Peyer's patch (tissue), 4 donors: ENCODE data around the gene ECHDC3. TPM values are rescaled to one million over a fixed set of nuclear protein-coding genes. Genes with fewer than 3 reads are reported as not detected.

Source experiments
- DNase-seq, 3 donors: peaks; one replicate each; pipeline ENCODE4 v3.0.0-alpha.2; 2017 to 2019
- H3K27ac ChIP-seq, 4 donors: fragments of 200-600 bp; sonication (generic); one replicate each; pipeline ENCODE4 v1.5.1; 2016 to 2019
- H3K27me3 ChIP-seq, 2 donors: fragments of 200-600 bp; sonication (generic); one replicate each; pipeline ENCODE4 v1.5.1; 2019
- H3K36me3 ChIP-seq, 3 donors: fragments of 200-600 bp; sonication (generic); one replicate each; pipeline ENCODE4 v1.5.1; 2016 to 2019
- H3K4me1 ChIP-seq, 4 donors: fragments of 200-600 bp; sonication (generic); one replicate each; pipeline ENCODE4 v1.5.1; 2016 to 2019
- H3K4me3 ChIP-seq, 4 donors: fragments of 200-600 bp; sonication (generic); 1 replicate in 3 of 4; 2 replicates in 1 of 4; pipeline ENCODE4 v1.5.1; 2016 to 2019; ENCODE audit warnings: mild to moderate bottlenecking in 1 of 4
- H3K9me3 ChIP-seq, 4 donors: fragments of 200-600 bp; sonication (generic); one replicate each; pipeline ENCODE4 v1.5.1; 2016 to 2019; ENCODE audit warnings: mild to moderate bottlenecking in 1 of 4
- POLR2A ChIP-seq, 2 donors: fragments of 450-650 bp; IDR thresholded peaks; one replicate each; pipeline ENCODE4 v1.5.1; 2017; ENCODE audit warnings: antibody characterized with exemption in 2 of 2, mild to moderate bottlenecking in 2 of 2, moderate library complexity in 2 of 2
- total RNA-seq, 4 donors: library from RNA; depleted of rRNA; stranded (reverse); fragments of >200 nt; gene quantifications; one replicate each; pipeline ENCODE4 v1.1.0, GENCODE V29; 2016
- TF ChIP-seq, protein P1 (sequence below), 6 experiments: fragments of 450-650 bp in 4 of 6; fragments of 200-600 bp in 2 of 6; sonication (generic) in 1 of 6; IDR thresholded peaks; one replicate each; pipeline ENCODE4 v1.5.1; 2017 to 2019; ENCODE audit warnings: antibody characterized with exemption in 6 of 6, mild to moderate bottlenecking in 3 of 6, moderate library complexity in 1 of 6

Gene ECHDC3
- total RNA-seq, 4 donors from 2014 or later = 2.0 to 16.5 (median 6.1) TPM

DNA sequence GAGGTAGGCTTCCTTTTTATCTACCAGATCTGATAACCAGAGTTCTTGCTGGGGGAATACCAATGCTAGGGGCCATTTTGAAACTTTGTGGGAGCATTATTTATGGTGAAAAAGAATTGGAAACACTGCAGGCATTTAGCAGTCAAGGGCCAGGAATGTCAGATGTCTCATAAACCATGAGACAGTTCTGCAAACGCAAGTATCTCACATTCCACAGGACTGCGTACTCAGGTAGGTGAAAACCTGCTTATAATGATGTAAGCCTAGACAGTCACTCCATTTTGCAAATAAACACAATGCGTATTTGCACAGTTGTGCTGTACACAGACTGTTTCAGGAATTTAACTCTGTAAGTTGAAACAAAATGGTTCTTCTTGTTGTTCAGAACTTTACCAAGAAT lies 33.9 kb downstream of the ECHDC3 start:
- Histone ChIP-seq H3K36me3 (no peaks in the 10 kb centered on the region), H3K9me3 (no peaks in the 10 kb centered on the region), H3K27me3 (no peaks in the 10 kb centered on the region), H3K4me3 (no peak overlapping the region), H3K4me1 (no peaks in the 10 kb centered on the region), H3K27ac (no peak overlapping the region)
- TF ChIP-seq POLR2A (IDR thresholded peaks at IDR 0.05) = no peak
- TF ChIP-seq, protein P1, sequence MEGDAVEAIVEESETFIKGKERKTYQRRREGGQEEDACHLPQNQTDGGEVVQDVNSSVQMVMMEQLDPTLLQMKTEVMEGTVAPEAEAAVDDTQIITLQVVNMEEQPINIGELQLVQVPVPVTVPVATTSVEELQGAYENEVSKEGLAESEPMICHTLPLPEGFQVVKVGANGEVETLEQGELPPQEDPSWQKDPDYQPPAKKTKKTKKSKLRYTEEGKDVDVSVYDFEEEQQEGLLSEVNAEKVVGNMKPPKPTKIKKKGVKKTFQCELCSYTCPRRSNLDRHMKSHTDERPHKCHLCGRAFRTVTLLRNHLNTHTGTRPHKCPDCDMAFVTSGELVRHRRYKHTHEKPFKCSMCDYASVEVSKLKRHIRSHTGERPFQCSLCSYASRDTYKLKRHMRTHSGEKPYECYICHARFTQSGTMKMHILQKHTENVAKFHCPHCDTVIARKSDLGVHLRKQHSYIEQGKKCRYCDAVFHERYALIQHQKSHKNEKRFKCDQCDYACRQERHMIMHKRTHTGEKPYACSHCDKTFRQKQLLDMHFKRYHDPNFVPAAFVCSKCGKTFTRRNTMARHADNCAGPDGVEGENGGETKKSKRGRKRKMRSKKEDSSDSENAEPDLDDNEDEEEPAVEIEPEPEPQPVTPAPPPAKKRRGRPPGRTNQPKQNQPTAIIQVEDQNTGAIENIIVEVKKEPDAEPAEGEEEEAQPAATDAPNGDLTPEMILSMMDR (IDR thresholded peaks at IDR 0.05) = no peak
- DNase-seq = no peak

DNA sequence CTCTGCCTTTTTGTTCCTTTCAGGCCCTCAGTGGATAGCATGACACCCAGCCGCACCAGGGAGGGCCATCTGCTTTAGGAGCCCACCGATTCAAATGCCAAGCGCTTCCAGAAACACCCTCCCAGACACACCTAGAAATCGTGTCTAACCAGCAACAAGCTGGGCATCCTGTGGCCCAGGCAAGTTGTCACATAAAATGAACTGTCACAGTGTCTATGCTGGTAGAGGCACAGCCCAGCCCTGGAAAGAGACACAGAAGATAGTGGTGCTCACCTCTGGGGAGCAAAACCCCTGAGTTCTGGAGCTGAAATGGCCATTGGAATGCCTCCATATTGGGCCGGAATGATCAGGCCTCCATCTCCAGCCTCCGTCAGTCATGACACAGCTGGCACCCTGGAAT lies 38.9 kb downstream of the ECHDC3 start:
- Histone ChIP-seq H3K27ac (no peak overlapping the region), H3K27me3 (no peaks in the 10 kb centered on the region), H3K4me1 (no peaks in the 10 kb centered on the region), H3K4me3 (no peak overlapping the region), H3K9me3 (no peaks in the 10 kb centered on the region), H3K36me3 (no peaks in the 10 kb centered on the region)
- no peak for DNase-seq
- TF ChIP-seq, protein P1 (IDR thresholded peaks at IDR 0.05) = no peak
- no peak for TF ChIP-seq POLR2A (IDR thresholded peaks at IDR 0.05)

DNA sequence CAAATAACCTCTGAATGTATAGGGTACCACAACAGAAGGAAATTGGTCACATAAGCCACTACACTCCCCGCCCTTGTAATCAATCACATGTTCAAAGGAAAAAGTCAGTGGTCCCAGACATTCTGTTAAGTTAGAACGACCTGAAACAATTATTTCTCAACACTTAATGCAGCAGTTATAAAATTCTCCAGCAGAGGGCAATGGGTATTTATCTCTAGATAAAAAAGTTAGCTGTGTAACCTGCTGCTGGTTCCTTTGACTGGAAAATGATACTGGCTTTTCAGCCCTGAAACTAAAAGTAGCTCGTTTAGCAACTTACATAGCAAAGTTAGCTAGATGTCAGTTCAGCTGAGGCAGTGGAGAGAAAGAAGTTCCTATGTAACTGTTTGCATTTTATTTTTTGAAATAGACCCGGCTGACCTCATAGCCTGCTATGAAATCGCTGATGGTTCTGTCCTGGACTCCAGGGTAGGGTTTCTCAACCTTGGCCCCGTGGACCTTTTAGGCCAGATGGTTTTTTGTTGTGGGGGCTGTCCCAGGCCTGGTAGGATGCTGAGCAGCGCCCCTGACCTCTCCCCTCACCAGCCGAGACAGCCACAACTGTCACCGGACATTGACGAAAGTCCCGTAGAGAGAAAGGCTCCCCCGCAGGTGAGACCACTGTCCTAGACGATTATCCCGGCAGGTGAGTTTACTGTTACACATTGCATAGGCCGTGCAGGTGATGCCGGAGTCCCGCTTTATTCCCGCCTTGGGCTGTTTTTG lies 40.8 kb downstream of the ECHDC3 start:
- no peaks in the 10 kb centered on the region for H3K27me3 ChIP-seq
- H3K9me3 ChIP-seq = no peaks in the 10 kb centered on the region
- H3K27ac ChIP-seq = no peak overlapping the region
- no peak for DNase-seq
- H3K4me3 ChIP-seq = no peak overlapping the region
- no peaks in the 10 kb centered on the region for H3K4me1 ChIP-seq
- TF ChIP-seq POLR2A (IDR thresholded peaks at IDR 0.05) = no peak
- TF ChIP-seq, protein P1 (IDR thresholded peaks at IDR 0.05) = peak; percentile 55 to 74 (median 68)
- H3K36me3 ChIP-seq = no peaks in the 10 kb centered on the region

DNA sequence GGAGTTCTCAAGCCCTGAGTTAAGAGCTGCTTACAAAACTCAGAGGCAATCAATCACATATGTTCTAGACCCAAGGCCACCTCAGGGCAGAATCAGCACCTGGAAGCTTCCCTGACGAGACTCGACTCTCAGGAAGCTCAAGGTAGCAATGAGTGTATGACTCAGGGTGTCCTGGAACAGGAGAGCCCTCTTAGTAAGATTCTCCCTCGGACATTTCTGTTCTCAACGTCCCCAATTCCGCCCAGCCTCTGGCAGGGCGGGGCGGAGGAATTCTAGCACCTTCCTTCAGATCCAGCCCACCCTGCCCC lies 41.3 kb downstream of the ECHDC3 start:
- Histone ChIP-seq H3K36me3 (no peaks in the 10 kb centered on the region), H3K27me3 (no peaks in the 10 kb centered on the region), H3K4me3 (no peak overlapping the region), H3K27ac (no peak overlapping the region), H3K9me3 (no peaks in the 10 kb centered on the region), H3K4me1 (no peaks in the 10 kb centered on the region)
- TF ChIP-seq, protein P1 (IDR thresholded peaks at IDR 0.05) = no peak
- TF ChIP-seq POLR2A (IDR thresholded peaks at IDR 0.05) = no peak
- DNase-seq = no peak

DNA sequence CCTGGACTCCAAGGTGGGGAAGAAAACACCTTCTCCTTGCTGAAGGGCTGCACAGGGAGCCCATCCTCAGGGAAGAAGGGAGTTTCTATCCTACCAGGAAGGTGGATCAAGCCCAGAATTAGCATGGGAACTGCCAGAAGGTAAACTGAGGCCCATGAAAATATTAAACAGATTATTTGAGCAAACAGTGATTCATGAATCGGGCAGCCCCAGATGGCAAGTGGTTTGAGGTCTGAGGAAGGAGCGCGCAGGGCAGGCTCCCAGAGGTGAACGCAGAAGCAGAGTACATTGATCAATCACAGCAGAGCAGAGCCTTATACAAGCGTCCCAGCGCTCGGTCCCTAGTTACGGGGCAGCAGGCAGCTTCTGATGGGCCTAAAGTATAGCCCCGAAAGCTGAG lies 45.2 kb downstream of the ECHDC3 start:
- Histone ChIP-seq H3K9me3 (no peaks in the 10 kb centered on the region), H3K27me3 (no peaks in the 10 kb centered on the region), H3K4me1 (no peaks in the 10 kb centered on the region), H3K4me3 (no peak overlapping the region), H3K36me3 (no peaks in the 10 kb centered on the region), H3K27ac (no peak overlapping the region)
- no peak for TF ChIP-seq POLR2A (IDR thresholded peaks at IDR 0.05)
- TF ChIP-seq, protein P1 (IDR thresholded peaks at IDR 0.05) = no peak
- DNase-seq = no peak

DNA sequence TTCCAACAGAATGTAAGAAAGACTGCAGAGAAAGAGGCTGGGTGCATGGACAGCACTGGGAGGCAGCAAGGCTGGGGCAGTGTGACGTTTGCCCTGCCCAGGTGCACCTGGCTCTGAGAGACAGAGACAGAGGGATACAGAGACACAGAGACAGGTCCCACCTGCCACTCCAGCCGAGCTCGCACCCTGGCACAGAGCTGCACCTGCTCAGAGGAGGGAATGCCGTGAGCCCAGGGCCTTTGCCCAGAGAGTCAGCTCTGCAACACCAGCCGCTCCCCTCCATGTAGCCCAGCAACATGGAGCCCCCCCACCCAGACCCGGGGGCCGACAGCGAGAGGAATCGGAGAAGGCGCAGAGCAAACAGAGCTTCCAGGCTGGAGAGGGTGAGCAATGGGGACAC lies 45.7 kb downstream of the ECHDC3 start:
- no peak for DNase-seq
- Histone ChIP-seq H3K4me3 (no peak overlapping the region), H3K27ac (no peak overlapping the region), H3K27me3 (no peaks in the 10 kb centered on the region), H3K9me3 (no peaks in the 10 kb centered on the region), H3K4me1 (no peaks in the 10 kb centered on the region), H3K36me3 (no peaks in the 10 kb centered on the region)
- no peak for TF ChIP-seq POLR2A (IDR thresholded peaks at IDR 0.05)
- TF ChIP-seq, protein P1 (IDR thresholded peaks at IDR 0.05) = no peak
